ENCODE data around the gene TAS1R2. TPM values are rescaled to one million over a fixed set of nuclear protein-coding genes. Genes with fewer than 3 reads are reported as not detected.
A peak's percentile ranks its signal among the peaks of the same experiment; 100 is the strongest.

The TAS1R2 gene
- polyA plus RNA-seq, 10 donors: not detected

- DNase-seq: peak in 1 of 3 donors; percentile 59
Observed at GRCh38 chr1:18819986-18820790, 39.3 kb downstream of the TAS1R2 start.

GRCh38 chr1:18819203-18819602 is 40.3 kb downstream of the TAS1R2 start:
- DNase-seq: peak in 1 of 3 donors; percentile 22

- peak in 1 of 3 donors; percentile 68 for DNase-seq
Observed at GRCh38 chr1:18817795-18818435, 41.5 kb downstream of the TAS1R2 start.

DNA sequence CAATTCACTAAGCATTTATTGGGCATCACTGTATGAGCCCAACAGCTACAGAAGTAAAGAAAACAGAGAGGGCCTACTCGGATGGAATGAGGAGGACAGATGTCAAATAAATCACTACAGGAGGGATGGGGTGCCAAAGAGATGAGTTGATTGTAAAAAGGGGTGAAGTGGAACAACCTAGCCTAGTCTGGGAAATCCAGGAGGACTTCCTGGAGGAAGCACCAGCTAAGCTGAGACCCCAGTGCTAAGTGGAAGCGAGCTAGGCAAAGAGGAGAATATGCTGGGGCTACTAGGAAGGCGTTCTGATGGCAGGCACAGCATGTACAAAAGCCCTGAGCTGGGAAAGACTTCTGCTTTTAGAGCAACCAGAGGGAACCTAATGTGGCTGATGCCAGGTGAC is 42.1 kb downstream of the TAS1R2 start:
- DNase-seq: no peak

- DNase-seq: peak in 1 of 3 donors; percentile 21
Observed at GRCh38 chr1:18816808-18817207, 42.7 kb downstream of the TAS1R2 start.

- DNase-seq: no peak
Observed at GRCh38 chr1:18814874-18815531, 44.5 kb downstream of the TAS1R2 start.

DNA sequence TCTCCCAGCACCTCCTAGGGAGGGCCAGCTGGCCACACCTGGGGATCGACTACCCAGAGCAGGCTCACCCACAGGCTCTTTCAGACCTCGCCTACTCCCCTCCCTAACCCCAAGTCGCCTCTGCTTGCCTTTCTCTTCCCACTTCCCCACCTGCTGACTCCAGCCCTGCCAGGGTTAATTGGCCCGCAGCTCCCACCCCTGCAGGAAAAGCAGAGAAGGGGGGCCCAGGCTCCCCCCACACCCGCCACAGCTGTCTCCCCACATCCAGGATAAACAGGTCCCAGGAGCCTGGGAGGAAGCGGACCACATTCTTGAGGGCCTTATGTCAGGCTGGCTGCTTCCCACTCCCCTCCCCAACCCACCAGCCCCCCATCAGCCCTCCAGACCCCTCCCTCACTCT is 45.0 kb downstream of the TAS1R2 start:
- DNase-seq: peak in 2 of 3 donors; percentile 74 to 92

- DNase-seq: no peak
Observed at GRCh38 chr1:18812453-18812939, 47.0 kb downstream of the TAS1R2 start.

GRCh38 chr1:18811733-18812452 is 47.6 kb downstream of the TAS1R2 start:
- peak in 1 of 3 donors; percentile 67 for DNase-seq

GRCh38 chr1:18809953-18810899 is 49.2 kb downstream of the TAS1R2 start:
- peak in 1 of 3 donors; percentile 34 for DNase-seq

- DNase-seq: no peak
Observed at GRCh38 chr1:18808550-18808949, 50.9 kb downstream of the TAS1R2 start.

DNA sequence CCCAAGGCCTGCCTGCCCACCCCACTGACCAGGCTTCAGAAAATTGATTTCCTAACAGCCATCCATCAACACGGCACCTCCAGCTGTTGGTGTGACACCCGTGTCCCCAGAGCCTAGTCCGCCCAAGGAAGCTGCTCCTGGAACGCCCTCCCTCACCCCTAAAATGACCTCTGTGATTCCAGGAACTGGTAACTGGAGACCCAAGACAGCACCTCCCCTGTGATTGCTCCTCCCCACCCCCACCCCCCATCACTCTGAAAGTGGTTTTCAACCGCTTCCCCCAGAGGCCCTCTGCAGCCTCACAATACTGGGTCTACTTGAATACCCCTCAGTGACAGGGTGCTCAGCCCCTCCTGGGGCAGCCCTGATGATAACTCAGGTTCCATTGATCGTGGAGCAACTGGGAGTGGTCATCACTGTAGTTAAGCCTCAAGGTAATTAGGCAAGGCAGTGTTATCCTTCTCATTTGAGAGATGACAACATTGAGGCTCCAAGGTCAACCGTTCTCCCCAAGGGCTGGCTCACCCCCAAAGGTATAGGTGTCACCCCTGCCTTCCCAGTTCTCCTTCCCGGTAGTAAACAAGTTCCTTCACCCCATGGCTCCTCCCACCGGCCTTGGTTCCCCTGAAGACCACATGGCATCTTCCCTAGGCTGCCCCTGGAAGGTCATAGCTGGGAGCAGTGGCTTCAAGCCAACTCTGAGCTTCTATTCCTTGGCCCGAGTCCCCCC is 52.0 kb downstream of the TAS1R2 start:
- DNase-seq: no peak

DNA sequence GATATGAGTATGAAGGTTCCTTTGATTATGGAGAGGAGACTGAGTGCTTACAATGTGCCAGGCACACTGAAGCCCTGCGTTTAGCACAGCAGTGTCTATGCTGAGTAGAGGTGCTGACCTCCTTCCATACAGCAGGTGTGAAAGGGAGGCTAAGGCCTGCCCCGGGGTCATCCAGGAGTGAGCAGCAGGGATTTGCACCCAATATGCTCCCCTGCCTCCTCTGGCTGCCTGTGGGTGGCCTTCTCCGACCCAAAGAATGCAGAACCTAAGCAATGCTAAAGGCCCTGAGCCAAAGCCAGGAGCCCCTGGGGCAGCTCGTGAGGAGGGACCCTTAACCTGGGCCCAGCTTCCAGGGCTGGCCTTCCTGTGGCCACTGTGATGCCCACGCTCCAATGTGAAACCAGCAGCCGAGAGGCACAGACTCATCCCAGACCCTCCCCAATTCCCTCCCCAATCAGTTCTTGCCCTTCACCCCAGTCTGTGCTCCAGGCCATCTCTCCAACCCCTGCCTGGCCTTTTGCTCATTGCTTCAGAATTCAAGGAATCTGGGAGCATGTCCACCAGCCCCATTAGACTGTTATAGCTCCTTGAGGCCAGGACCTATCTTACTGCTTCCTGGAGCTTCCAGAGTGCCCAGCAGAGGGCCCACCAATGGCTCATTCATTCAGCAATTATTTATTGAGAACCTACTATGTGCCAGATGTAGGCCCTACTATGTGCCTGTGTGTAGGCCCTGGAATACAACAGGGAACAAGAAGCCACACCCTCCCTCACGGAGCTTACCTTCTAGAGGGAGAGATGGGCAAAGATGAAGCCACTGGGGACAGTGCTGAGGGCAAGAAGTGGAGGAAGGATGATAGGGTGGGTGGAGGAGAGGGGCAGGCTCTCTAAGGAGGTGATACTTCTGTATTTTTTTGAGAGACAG is 53.3 kb downstream of the TAS1R2 start:
- peak in 1 of 3 donors; percentile 64 for DNase-seq

DNA sequence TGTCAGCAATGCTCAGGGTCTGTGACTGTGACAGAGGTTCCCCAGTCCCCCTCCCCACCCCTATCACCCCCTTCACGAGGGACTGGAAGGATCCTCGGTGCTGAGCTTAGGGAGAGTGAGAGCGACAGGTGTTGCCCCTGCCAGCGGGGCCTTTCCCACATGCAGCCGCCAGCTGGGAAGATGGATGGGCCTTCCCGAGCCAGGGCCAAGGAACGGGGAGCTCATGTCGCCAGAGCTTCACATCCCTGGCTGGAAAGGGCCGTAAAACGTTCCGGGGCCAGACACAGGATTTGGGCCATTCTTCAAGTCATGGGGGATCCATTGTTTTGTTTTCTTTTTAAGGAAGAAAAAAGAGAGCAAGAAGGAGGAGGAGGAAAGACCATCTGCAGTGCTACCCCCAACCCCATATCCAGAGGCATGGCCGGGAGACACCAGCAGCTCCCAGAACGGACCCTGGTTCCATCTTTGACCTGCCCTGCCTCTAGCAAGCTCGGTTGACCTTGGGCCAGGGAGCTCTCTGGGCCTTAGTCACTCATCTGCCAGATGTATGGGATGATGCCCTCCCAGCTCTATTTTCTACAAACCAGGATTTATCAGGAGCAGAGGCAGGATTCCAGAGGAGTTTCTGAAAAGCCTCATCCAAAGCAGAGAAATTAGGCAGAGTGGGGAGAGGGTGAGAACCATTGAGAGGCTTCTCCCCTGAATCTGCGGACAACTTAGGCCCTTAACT is 54.1 kb downstream of the TAS1R2 start:
- DNase-seq: peak; percentile 69 to 82 (median 71)

DNA sequence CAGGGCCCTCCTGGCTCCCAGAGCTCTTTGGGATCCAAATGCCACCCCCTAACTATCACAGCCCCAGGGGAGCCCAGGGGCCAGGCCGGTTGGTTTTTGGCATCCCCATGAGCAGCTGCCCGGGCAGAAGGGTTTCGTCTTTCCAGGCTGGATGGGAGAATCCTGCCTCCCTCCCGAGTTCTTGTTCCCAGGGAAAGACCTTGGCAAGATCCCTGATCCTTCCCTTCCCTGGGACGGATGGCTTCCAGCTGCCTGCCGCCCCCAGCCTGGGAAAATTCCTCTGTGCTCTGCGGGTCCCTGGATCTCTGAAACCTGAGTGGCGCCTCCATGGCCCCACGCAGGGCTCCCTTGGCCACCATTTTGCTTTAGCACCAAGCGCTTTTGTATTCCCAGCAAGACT is 55.6 kb downstream of the TAS1R2 start:
- DNase-seq: peak; percentile 57 to 84 (median 70)

- DNase-seq: peak in 1 of 3 donors; percentile 53
Observed at GRCh38 chr1:18803151-18803791, 56.2 kb downstream of the TAS1R2 start.

GRCh38 chr1:18802231-18802630 is 57.2 kb downstream of the TAS1R2 start:
- no peak for DNase-seq
